K562 (cell line): ENCODE data around the gene MAN1A1. TPM values are rescaled to one million over a fixed set of nuclear protein-coding genes. Genes with fewer than 3 reads are reported as not detected.

ENCODE experiments used
- BRD9 ChIP-seq: fragments of 450-650 bp; IDR thresholded peaks from 2 replicates; pipeline ENCODE4 v1.6.1; 2018; ENCODE audit warnings: low read depth; ENCODE audit not compliant: partially characterized antibody
- CCNT2 ChIP-seq: IDR thresholded peaks from 2 replicates; pipeline ENCODE4 v1.6.1; 2011; ENCODE audit warnings: borderline replicate concordance, low read depth, mild to moderate bottlenecking, moderate library complexity, mixed read lengths, low read length; ENCODE audit not compliant: insufficient read length; ENCODE audit errors: extremely low read depth
- GATAD2B ChIP-seq: fragments of 450-650 bp; IDR thresholded peaks from 2 replicates; pipeline ENCODE4 v1.6.1; 2017; ENCODE audit warnings: mild to moderate bottlenecking, borderline replicate concordance
- MGA ChIP-seq: fragments of 450-650 bp; IDR thresholded peaks from 2 replicates; pipeline ENCODE4 v1.6.1; 2016; ENCODE audit warnings: mild to moderate bottlenecking, moderate library complexity
- PML ChIP-seq: IDR thresholded peaks from 2 replicates; pipeline ENCODE4 v1.6.1; 2012; ENCODE audit warnings: low read length, inconsistent platforms
- RERE ChIP-seq: sonication (generic); formaldehyde crosslinking; IDR thresholded peaks from 2 replicates; pipeline ENCODE4 v1.8.0; 2023; ENCODE audit warnings: missing genetic modification reagents, mild to moderate bottlenecking, borderline replicate concordance
- ZNF695 ChIP-seq: fragments of 450-650 bp; formaldehyde crosslinking; IDR thresholded peaks from 2 replicates; pipeline ENCODE4 v1.4.0; 2020; ENCODE audit warnings: mild to moderate bottlenecking, moderate library complexity
- polyA plus RNA-seq, 8 experiments: library from polyadenylated mRNA; depleted of rRNA in 4 of 8; stranded (reverse) in 5 of 8; unstranded in 3 of 8; fragments of >200 nt; fragmentation: Nextera tagmentation in 2 of 8; fragmentation: Illumina TruSeq in 1 of 8; extraction: Ambion mirVana in 2 of 8; extraction: Trizol in 1 of 8; gene quantifications; 2 replicates each; pipeline versions ENCODE4 v1.2.1 to v1.2.3, GENCODE V29; 2011 to 2014; ENCODE audit warnings: inconsistent platforms in 1 of 8, missing spikeins in 1 of 8
- total RNA-seq, 7 experiments: library from RNA; depleted of rRNA in 6 of 7; stranded (reverse); fragments of >200 nt in 6 of 7; fragmentation: Illumina TruSeq in 2 of 7; extraction: Trizol in 2 of 7; gene quantifications; 2 replicates each; pipeline versions ENCODE4 v1.2.1 to v1.2.3, GENCODE V29; 2011 to 2021; ENCODE audit warnings: low replicate concordance in 1 of 7

The MAN1A1 gene
- total and polyA plus RNA-seq, 9 of the 15 experiments (the other 6 are each of a cell fraction or from before 2014, with no cell fraction given) = 24.5 to 78.4 (median 59.7) TPM

GRCh38 chr6:119347466-119348095, 2.0 kb downstream of the MAN1A1 start (continued):
- TF ChIP-seq RERE (CRISPR knock-in tag) (no peak), CCNT2 (no peak), PML (no peak), GATAD2B (no peak), BRD9 (no peak), ZNF695 (CRISPR knock-in tag) (no peak), MGA (peak; percentile 83)
